Epidermal melanocyte (primary cell): Measurements from ENCODE around the gene KRTAP2-4.
"Not testable (repeated sequence)": the region's sequence is repeated elsewhere in the genome, so short reads cannot be mapped to it uniquely, and the experiment has no call there.

Experiments used
- DNase-seq: peaks from one replicate; pipeline ENCODE4 v3.0.0; 2011; ENCODE audit warnings: low spot score; ENCODE audit not compliant: insufficient read length

The KRTAP2-4 gene

GRCh38 chr17:41037853-41038350, 27.8 kb downstream of the KRTAP2-4 start:
- DNase-seq: no peak

GRCh38 chr17:41034346-41034935, 31.2 kb downstream of the KRTAP2-4 start, which contains the start of gene KRTAP1-3:
KRTAP1-3 (minus strand) TSS chr17:41034874; CDS start chr17:41034821, 53 bp downstream.
- DNase-seq: not testable (repeated sequence)

GRCh38 chr17:41029633-41030245, 35.9 kb downstream of the KRTAP2-4 start, which contains the start of gene KRTAP1-4:
KRTAP1-4 (minus strand) TSS chr17:41030195; CDS start chr17:41030078, 117 bp downstream.
- no peak for DNase-seq

GRCh38 chr17:41026715-41027471, 38.8 kb downstream of the KRTAP2-4 start, which contains the start of gene KRTAP1-5:
KRTAP1-5 (minus strand) TSS chr17:41027208; CDS start chr17:41027155, 53 bp downstream.
- no peak for DNase-seq

GRCh38 chr17:41024697-41025096, 41.0 kb downstream of the KRTAP2-4 start:
- no peak for DNase-seq

GRCh38 chr17:41020336-41020735, 45.3 kb downstream of the KRTAP2-4 start:
- no peak for DNase-seq

- DNase-seq: no peak
These were observed 46.3 kb downstream of the KRTAP2-4 start for GRCh38 chr17:41019415-41019814.

GRCh38 chr17:41018541-41018940, 47.1 kb downstream of the KRTAP2-4 start:
- no peak for DNase-seq

GRCh38 chr17:41016578-41017215, 49.0 kb downstream of the KRTAP2-4 start:
- DNase-seq: no peak

GRCh38 chr17:41015454-41015853, 50.2 kb downstream of the KRTAP2-4 start:
- DNase-seq: no peak
